ENCODE data around the gene STAC2.

- TF ChIP-seq CTCF (IDR thresholded peaks at IDR 0.05) (no peak), SIN3A (IDR thresholded peaks at IDR 0.05; ENCODE audit: borderline replicate concordance, low read depth, low read length) (no peak), POLR2AphosphoS5 (IDR thresholded peaks at IDR 0.05; ENCODE audit: low read depth, low read length) (no peak), TCF12 (IDR thresholded peaks at IDR 0.05) (no peak), RFX5 (IDR thresholded peaks at IDR 0.05; ENCODE audit: low read length) (no peak), MAX (IDR thresholded peaks at IDR 0.05; ENCODE audit: low read depth) (no peak), TEAD4 (IDR thresholded peaks at IDR 0.05; ENCODE audit: borderline replicate concordance, insufficient read depth) (no peak), JUND (IDR thresholded peaks at IDR 0.05) (no peak)
Measured at GRCh38 chr17:39210093-39210434, 15.7 kb downstream of the STAC2 start.

Data from SK-N-SH (cell line).